Inflammatory macrophage (primary cell): Measurements from ENCODE around the gene USP32.
"Not testable (repeated sequence)": the region's sequence is repeated elsewhere in the genome, so short reads cannot be mapped to it uniquely, and the experiment has no call there.

Experiments used
- DNase-seq, 2 donors: peaks; one replicate each; pipeline ENCODE4 v3.0.0-alpha.2; 2020 to 2022

Gene USP32

DNA sequence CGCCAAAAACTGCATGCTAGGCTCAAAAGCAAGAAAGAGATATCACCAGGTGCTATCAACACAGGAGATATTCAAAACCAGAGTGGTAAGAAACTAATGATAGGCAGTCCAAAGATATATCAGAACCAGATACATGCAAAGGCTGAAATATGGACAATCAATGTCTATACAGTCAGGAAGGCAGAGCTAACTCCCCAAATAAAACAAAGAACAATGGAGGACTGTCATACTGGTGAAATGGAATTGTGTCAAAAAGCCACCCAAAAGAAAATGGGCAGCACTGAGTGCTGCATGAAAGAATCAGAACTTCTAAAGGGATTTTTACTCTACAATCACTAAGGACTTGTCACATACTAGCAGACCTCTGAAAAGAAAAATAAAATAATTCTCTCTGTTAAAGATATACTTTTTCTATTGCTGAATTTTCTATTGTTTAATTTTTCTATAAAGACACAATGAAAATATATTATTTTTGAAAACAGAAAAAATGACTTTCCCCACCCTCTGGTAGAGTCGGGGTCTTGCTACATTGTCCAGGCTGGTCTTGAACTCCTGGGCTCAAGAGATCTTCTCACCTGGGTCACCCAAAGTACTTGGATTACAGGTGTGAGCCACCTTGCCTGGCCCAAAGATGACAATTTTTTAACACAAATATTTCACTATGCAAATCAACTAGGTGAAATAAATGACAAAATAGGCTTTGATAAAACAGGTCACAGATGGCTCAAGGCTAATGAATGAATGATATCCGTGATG is 98.2 kb downstream of the USP32 start:
- no peak for DNase-seq

DNA sequence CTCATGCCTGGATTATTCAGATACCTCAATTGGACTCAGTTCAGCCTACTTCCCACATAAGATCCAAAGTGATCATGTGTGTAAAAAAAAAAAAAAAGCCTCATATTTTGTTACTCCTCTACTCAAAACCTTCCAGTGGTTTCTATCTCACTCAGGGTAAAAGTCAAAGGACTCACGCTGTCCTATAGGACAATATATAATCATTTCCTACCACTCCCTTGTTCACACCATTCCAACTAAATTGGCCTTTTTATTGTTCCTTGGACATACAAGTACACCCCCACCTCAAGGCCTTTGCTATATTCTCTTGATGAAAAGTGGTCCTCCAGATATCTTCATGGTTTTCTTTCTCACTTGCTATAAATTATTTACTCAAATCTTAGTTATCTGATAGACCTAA is 99.2 kb downstream of the USP32 start:
- DNase-seq: no peak

- DNase-seq: no peak
Observed at GRCh38 chr17:60284709-60285108, 107.2 kb downstream of the USP32 start.

- peak in 1 of 2 donors; percentile 60 for DNase-seq
Observed at GRCh38 chr17:60283816-60284215, 108.1 kb downstream of the USP32 start.

GRCh38 chr17:60280673-60281072 is 111.3 kb downstream of the USP32 start:
- DNase-seq: no peak

DNA sequence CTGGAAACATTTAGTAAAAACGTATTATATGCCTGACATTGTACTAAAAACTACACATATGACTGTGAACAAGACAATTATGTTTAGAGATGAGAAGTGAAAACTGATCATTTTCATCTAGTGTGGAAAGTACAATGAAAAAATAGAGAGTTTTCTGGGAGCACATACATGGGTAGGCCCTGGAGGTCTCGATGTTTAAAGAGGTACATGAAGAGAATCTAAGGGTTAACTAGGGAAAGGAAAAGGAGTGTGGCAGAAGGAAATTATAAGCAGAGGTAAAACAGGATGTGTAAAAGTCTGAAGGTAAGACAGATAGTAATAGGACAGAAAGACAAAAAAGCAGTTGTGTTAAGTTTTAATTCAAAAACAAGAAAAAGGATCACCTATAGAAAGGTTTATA is 113.7 kb downstream of the USP32 start:
- DNase-seq: no peak

DNA sequence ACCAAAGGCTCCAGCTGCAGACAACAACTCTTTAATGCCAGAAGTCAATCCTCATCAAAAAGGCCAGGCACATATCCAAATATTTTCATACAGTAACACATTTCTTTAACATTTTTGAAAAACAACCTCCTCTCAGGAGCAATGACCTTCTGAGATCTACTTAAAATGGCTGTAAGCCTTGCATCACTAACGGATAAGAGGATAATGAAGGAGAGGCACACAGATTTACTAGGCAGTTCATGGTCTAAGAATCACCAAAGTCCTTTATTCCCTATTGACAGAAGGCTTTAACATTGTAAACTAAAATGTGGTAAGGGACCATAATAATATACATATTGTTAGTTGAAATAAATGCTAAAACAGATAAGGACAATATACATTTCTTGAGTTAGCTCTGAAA is 114.7 kb downstream of the USP32 start:
- DNase-seq: no peak

GRCh38 chr17:60269417-60269816 is 122.5 kb downstream of the USP32 start:
- no peak for DNase-seq

DNA sequence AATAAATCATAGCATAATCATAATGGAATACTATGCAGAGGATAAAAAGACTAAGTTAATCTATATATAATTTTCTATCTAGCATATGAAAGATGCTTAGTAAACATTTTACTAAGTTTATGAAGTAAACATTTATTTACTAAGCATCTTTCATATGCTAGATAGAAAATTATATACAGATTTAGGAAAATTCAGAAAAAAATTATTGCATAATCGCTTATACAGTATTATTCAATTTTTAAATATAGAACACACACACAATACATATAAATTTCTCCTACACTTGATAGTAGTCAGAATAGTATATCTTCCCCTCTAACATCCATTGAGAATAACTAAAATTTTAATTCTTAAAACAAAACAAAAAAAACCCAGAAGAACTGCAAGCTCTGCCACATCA is 131.4 kb downstream of the USP32 start:
- no peak for DNase-seq

GRCh38 chr17:60258313-60258712 is 133.6 kb downstream of the USP32 start:
- no peak for DNase-seq

DNA sequence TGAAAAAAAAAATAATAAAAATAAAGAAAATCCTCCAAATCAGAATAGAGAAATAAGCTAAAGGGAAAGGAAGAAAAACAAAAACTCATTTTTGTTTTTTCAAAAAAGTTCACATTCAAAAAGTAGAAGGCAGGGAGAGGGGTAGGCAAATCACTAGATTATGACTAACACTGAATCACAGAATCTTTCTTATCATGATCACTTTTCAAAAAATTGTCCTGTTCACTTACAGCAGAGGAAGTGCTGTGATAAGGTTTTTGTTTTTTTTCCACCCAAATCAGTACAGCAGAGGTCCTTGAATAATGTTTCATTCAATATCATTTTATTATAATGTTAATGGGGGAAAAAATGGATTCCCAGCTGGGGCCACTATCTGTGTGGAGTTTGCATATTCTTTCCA is 135.8 kb downstream of the USP32 start:
- DNase-seq: no peak

DNA sequence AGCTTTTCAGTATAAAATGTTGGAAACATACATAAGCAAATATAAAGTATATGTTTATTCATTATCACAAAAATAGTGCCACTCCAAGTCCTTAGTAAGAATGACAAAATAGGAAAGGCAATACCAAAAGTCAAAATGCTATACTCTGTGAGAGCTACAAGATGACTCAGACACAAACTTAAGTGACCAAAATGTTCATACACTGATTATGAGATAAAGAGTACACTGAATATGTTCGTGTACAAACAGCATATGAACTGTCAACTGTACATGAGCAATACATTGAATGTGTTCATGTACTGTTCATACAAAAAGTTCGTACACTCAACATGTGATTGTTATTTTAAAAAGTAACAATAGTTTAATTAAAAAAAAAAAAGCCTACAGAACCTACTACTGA is 138.9 kb downstream of the USP32 start:
- DNase-seq: no peak

DNA sequence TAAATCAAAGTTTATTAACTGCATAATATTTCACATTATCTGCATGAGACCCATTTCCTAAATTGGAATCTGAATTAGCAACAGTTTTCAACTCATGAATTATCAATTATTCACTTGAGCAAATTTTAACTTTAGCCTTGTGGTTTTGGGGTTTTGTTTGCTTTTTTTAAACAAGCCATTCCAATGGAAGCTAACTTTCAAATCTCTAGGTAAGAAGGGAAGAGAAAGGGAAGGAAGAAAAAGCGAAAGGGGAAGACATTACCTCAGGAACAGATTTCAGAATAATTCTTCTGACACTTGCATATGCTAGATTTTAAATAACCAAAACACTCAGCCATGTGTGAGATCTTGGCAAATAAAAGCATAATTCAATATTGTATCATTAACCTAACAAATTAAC is 139.5 kb downstream of the USP32 start:
- DNase-seq: no peak

GRCh38 chr17:60249290-60249826 is 142.6 kb downstream of the USP32 start:
- DNase-seq: no peak

GRCh38 chr17:60248618-60249289 is 143.2 kb downstream of the USP32 start:
- no peak for DNase-seq

DNA sequence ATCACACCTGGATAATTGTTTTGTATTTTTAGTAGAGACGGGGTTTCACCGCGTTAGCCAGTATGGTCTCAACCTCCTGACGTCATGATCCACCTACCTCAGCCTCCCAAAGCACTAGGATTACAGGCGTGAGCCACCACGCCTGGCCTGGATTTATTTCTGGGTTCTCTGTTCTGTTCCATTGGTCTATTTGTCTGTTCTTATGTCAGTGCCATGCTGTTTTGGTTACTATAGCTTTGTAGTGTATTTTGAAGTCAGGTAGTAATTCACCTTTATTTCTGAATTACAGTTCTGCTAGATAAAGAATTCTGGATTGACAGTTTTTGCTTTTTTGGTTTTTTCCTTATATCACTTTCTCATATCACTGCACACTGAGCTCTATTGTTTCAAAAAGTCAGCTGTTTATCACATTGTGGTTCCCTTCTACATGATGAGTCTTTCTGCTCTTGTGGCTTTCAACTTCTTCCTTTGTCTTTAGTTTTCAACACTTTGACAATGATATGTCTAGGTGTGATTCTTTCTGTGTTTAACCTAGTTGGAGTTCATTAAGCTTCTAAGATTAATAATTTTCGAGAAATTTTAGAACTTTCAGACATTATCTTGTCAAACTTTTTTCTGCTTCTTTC is 144.0 kb downstream of the USP32 start:
- DNase-seq: no peak

DNA sequence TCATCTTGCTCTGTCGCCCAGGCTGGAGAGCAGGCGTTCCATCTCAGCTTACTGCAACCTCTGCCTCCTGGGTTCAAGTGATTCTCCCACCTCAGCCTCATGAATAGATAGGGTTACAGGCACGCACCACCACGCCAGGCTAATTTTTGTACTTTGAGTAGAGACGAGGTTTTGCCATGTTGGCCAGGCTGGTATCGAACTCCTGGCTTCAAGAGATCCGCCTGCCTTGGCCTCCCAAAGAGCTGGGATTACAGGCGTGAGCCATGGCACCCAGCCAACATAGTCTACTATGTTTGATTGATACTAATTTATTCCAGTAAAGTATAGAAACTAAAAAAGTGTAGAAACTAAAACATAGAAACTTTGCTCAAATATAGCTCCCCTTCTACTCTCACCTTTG is 147.3 kb downstream of the USP32 start:
- no peak for DNase-seq

DNA sequence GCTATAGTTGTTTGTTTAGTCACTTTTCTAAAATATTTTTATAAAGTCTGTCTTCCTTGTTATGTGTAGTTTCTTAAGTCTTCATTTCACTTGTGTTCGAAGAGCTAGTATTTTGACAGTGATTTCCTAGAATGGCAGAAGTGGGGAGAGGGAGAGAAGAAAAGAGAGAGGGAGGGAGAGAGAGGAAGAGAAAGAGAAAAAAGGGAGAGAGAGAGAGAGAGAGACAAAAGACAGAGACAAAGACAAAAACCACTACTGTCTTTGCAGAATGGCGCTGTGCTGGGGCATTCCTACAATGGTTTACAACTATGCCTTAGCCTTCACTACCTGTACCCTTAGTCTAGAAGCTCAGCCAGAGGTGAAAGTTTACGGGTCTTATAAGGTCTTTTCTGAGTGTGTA is 151.6 kb downstream of the USP32 start:
- DNase-seq: no peak

GRCh38 chr17:60231691-60232090 is 160.2 kb downstream of the USP32 start:
- peak; percentile 10 to 46 for DNase-seq

GRCh38 chr17:60231234-60231633 is 160.7 kb downstream of the USP32 start:
- DNase-seq: peak in 1 of 2 donors; percentile 3

- no peak for DNase-seq
Observed at GRCh38 chr17:60230358-60230757, 161.6 kb downstream of the USP32 start.

GRCh38 chr17:60229188-60229802 is 162.6 kb downstream of the USP32 start:
- DNase-seq: peak; percentile 4 to 14

DNA sequence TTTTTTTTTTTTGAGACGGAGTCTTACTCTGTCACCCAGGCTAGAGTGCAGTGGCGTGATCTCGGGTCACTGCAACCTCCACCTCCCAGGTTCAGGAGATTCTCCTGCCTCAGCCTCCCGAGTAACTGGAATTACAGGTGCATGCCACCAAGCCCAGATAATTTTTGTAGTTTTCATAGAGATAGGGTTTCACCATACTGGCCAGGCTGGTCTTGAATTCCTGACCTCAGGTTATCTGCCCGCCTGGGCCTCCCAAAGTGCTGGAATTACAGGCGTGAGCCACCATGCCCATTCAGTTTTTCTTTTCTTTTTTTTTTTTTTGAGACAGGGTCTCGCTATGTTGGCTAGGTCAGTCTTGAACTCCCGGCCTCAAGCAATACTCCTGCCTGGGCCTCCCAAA is 164.7 kb downstream of the USP32 start:
- not testable (repeated sequence) for DNase-seq
